Measurements from ENCODE around the gene AKT1S1. TPM values are rescaled to one million over a fixed set of nuclear protein-coding genes. Genes with fewer than 3 reads are reported as not detected.

AKT1S1 gene
- total RNA-seq, 2 donors from 2014 or later, result 15.2 to 20.7 TPM

DNA sequence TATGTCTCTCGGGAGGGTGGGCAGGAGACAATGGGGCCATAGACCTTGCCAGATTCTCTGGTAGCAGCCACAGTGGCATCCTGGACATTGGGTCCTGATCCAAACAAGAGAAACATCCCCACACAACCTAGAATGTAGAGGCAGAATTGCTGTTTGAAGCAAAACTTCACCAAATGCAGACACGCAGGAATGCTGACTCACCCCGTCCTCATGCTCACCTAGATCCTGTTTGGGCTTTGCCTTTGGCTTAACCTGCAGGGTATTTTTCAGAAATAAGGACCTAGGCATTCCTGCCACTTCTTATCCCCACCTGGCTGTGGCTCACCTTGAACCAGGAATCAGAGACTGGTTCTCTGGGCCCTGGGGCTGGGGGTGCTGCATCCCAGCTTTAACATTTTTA, 7.6 kb upstream of the AKT1S1 start:
- H3K9me3 ChIP-seq, result no peaks in the 10 kb centered on the region
- H3K36me3 ChIP-seq, result peaks cover 48% of the 10 kb centered on the region
- DNase-seq (ENCODE audit: low spot score), result no peak
- no peak for ATAC-seq (ENCODE audit: insufficient number of reproducible peaks, low FRiP score, low read depth)
- no peaks in the 10 kb centered on the region for H3K4me1 ChIP-seq (ENCODE audit: control insufficient read depth in 1 of 2, low read depth in 2 of 2)
- no peak overlapping the region for H3K27ac ChIP-seq
- H3K27me3 ChIP-seq (replicated peaks; ENCODE audit: insufficient read depth), result no peaks in the 10 kb centered on the region
- TF ChIP-seq, protein P1, sequence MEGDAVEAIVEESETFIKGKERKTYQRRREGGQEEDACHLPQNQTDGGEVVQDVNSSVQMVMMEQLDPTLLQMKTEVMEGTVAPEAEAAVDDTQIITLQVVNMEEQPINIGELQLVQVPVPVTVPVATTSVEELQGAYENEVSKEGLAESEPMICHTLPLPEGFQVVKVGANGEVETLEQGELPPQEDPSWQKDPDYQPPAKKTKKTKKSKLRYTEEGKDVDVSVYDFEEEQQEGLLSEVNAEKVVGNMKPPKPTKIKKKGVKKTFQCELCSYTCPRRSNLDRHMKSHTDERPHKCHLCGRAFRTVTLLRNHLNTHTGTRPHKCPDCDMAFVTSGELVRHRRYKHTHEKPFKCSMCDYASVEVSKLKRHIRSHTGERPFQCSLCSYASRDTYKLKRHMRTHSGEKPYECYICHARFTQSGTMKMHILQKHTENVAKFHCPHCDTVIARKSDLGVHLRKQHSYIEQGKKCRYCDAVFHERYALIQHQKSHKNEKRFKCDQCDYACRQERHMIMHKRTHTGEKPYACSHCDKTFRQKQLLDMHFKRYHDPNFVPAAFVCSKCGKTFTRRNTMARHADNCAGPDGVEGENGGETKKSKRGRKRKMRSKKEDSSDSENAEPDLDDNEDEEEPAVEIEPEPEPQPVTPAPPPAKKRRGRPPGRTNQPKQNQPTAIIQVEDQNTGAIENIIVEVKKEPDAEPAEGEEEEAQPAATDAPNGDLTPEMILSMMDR (IDR thresholded peaks at IDR 0.05), result no peak
- no peak overlapping the region for H3K4me3 ChIP-seq

DNA sequence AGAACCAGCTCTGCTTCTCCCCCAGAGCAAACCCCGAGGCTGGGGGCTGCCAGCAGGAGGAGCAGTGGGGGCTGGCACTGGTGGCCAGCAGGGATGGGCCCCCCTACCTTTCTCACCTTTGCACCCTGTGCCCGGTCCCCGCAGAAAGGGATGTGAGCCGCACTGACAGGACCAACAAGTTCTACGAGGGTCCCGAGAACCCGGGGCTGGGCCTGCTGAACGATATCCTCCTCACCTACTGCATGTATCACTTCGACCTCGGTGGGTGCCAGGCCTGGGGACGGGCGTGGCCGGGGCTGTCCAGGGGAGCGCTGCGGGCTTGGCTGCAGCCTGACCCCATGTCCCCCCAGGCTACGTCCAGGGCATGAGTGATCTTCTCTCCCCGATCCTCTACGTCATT, 7.0 kb upstream of the AKT1S1 start:
- peaks cover 48% of the 10 kb centered on the region for H3K36me3 ChIP-seq
- DNase-seq (ENCODE audit: low spot score) (no peak), ATAC-seq (ENCODE audit: insufficient number of reproducible peaks, low FRiP score, low read depth) (no peak)
- TF ChIP-seq, protein P1 (IDR thresholded peaks at IDR 0.05), result no peak
- H3K4me1 ChIP-seq (ENCODE audit: control insufficient read depth in 1 of 2, low read depth in 2 of 2), result peaks cover 0 to 4% of the 10 kb centered on the region in 2 donors
- H3K27ac ChIP-seq, result no peak overlapping the region
- no peak overlapping the region for H3K4me3 ChIP-seq
- H3K9me3 ChIP-seq, result no peaks in the 10 kb centered on the region
- no peaks in the 10 kb centered on the region for H3K27me3 ChIP-seq (replicated peaks; ENCODE audit: insufficient read depth)

DNA sequence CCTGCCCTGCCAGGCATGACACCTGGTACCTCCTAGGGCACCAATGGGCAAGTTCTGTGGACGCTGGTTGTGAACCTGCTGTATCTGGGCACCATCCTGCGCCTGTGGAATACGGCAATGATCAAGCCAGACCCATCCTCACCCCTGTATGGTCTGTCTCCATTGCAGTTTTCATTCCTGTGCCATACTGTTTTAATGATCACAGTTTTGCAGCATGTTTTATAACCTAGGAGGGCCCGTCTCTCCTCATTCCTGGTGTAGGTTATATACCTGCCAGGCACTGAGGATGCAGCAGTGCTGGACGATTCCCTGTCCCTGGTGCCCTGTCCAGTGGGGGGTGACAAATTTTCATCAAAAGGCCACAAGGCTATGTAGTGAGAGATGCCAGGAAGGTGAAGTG, 5.9 kb upstream of the AKT1S1 start:
- H3K9me3 ChIP-seq, result no peaks in the 10 kb centered on the region
- peaks cover 3 to 14% of the 10 kb centered on the region in 2 donors for H3K4me1 ChIP-seq (ENCODE audit: control insufficient read depth in 1 of 2, low read depth in 2 of 2)
- ATAC-seq (ENCODE audit: insufficient number of reproducible peaks, low FRiP score, low read depth), result no peak
- H3K27ac ChIP-seq, result no peak overlapping the region
- no peak overlapping the region for H3K4me3 ChIP-seq
- peaks cover 48% of the 10 kb centered on the region for H3K36me3 ChIP-seq
- no peak for DNase-seq (ENCODE audit: low spot score)
- TF ChIP-seq, protein P1 (IDR thresholded peaks at IDR 0.05), result no peak
- H3K27me3 ChIP-seq (replicated peaks; ENCODE audit: insufficient read depth), result no peaks in the 10 kb centered on the region

DNA sequence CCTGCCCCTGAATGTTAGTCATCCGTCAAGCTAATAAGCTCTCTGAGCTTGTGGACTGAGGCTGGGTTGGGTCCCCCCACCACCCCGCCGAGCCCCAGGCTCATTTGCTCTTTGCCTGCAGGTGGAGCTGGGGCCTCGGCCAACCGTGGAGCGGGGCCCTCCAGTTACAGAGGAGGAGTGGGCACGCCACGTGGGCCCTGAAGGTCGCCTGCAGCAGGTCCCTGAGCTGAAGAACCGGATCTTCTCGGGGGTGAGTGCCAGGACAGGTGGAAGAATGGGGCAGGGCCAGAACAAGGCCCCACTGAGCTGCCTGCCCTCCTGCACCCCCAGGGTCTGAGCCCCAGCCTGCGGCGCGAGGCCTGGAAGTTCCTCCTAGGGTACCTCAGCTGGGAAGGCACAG, 5.5 kb upstream of the AKT1S1 start:
- no peaks in the 10 kb centered on the region for H3K27me3 ChIP-seq (replicated peaks; ENCODE audit: insufficient read depth)
- TF ChIP-seq, protein P1 (IDR thresholded peaks at IDR 0.05), result no peak
- no peak for ATAC-seq (ENCODE audit: insufficient number of reproducible peaks, low FRiP score, low read depth)
- H3K36me3 ChIP-seq, result peaks cover 48% of the 10 kb centered on the region
- H3K4me3 ChIP-seq, result no peak overlapping the region
- no peaks in the 10 kb centered on the region for H3K9me3 ChIP-seq
- H3K4me1 ChIP-seq (ENCODE audit: control insufficient read depth in 1 of 2, low read depth in 2 of 2), result peaks cover 3 to 15% of the 10 kb centered on the region in 2 donors
- no peak overlapping the region for H3K27ac ChIP-seq
- no peak for DNase-seq (ENCODE audit: low spot score)

DNA sequence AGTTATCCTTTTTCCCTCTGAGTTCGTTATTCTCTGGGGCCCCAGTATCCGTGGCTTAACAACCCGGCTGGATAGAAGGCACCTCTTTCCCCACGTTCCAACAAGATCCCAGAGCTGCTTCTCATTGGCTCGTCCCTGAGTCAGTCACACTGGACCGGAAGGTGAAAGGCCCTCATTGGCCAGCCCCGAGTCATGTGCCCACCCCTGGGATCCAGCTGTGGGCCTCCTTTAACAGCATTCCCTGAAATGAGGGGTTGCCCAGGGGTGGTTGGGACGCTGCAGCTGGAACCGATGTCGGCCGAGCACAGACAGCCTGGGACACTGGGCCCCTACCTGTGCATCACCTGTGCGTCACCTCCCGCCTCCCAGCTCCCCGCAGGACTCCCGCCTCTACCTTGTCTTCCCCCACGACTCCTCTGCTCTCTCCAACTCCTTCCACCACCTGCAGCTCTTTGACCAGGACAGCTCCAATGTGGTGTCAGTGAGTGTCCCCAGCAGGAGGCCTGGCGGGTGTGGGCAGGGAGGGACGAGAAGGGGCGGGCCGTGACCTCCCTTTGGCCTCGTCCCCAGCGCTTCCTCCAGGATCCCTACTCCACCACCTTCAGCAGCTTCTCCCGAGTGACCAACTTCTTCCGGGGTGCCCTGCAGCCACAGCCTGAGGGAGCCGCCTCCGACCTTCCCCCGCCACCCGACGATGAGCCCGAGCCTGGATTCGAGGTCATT, 4.7 kb upstream of the AKT1S1 start:
- ATAC-seq (ENCODE audit: insufficient number of reproducible peaks, low FRiP score, low read depth) (no peak), DNase-seq (ENCODE audit: low spot score) (no peak)
- Histone ChIP-seq H3K27me3 (replicated peaks; ENCODE audit: insufficient read depth) (no peaks in the 10 kb centered on the region), H3K27ac (no peak overlapping the region), H3K4me1 (ENCODE audit: control insufficient read depth in 1 of 2, low read depth in 2 of 2) (peaks cover 3 to 15% of the 10 kb centered on the region in 2 donors), H3K4me3 (no peak overlapping the region), H3K36me3 (peaks cover 48% of the 10 kb centered on the region), H3K9me3 (no peaks in the 10 kb centered on the region)
- TF ChIP-seq, protein P1 (IDR thresholded peaks at IDR 0.05), result no peak

Measured in thoracic aorta (tissue), 2 donors.